ENCODE measurements around the gene CDK5. TPM values are rescaled to one million over a fixed set of nuclear protein-coding genes. Genes with fewer than 3 reads are reported as not detected.

CDK5 gene
- total RNA-seq, 1 donor from 2014 or later: 47.9 TPM

DNA sequence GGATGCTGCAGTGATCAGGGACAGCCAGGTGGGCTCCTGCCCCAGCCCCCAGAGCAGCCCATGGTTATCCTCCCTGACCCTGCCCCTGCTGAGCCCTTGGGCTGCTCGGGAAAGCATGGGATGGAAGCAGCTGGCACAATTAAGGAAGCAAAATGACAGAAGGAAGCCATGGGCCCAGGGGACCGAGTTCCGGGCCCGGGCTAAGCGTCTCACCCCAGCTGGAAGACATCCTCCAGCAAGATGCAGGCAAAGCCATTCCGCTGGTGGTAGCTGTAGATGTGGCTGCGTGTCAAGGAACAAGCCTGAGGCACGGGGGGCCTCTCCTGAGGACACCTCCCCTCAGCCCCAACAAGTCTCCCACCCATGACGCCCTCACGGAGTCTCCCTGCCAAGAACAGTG, 34.5 kb downstream of the CDK5 start:
- H3K36me3 Mint-ChIP-seq (ENCODE audit: low read depth, unreplicated experiment): no peaks in the 10 kb centered on the region
- H3K36me3 ChIP-seq (ENCODE audit: insufficient read depth, low read length): no peaks in the 10 kb centered on the region
- no peak for FAIRE-seq
- H2AFZ ChIP-seq (ENCODE audit: low read depth, low read length): no peak overlapping the region
- peaks cover 20% of the 10 kb centered on the region for H3K4me1 Mint-ChIP-seq (ENCODE audit: low read depth, unreplicated experiment)
- no peaks in the 10 kb centered on the region for H3K79me2 ChIP-seq (ENCODE audit: insufficient read depth, low read length)
- H3K4me2 ChIP-seq (ENCODE audit: low read length): no peak overlapping the region
- TF ChIP-seq, protein P1, sequence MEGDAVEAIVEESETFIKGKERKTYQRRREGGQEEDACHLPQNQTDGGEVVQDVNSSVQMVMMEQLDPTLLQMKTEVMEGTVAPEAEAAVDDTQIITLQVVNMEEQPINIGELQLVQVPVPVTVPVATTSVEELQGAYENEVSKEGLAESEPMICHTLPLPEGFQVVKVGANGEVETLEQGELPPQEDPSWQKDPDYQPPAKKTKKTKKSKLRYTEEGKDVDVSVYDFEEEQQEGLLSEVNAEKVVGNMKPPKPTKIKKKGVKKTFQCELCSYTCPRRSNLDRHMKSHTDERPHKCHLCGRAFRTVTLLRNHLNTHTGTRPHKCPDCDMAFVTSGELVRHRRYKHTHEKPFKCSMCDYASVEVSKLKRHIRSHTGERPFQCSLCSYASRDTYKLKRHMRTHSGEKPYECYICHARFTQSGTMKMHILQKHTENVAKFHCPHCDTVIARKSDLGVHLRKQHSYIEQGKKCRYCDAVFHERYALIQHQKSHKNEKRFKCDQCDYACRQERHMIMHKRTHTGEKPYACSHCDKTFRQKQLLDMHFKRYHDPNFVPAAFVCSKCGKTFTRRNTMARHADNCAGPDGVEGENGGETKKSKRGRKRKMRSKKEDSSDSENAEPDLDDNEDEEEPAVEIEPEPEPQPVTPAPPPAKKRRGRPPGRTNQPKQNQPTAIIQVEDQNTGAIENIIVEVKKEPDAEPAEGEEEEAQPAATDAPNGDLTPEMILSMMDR (IDR thresholded peaks at IDR 0.05; ENCODE audit: insufficient read depth, low read depth, low read length): no peak
- no peak for TF ChIP-seq EZH2 (IDR thresholded peaks at IDR 0.05; ENCODE audit: insufficient read depth, low read length)
- no peak overlapping the region for H3K4me3 Mint-ChIP-seq (ENCODE audit: unreplicated experiment)
- H3K4me1 ChIP-seq (ENCODE audit: insufficient read depth, low read length): peaks cover 9% of the 10 kb centered on the region
- no peaks in the 10 kb centered on the region for H3K9me3 ChIP-seq (ENCODE audit: insufficient read depth, low read depth, low read length)
- no peak overlapping the region for H3K27ac Mint-ChIP-seq (ENCODE audit: unreplicated experiment)
- no peaks in the 10 kb centered on the region for H3K9me3 Mint-ChIP-seq (ENCODE audit: unreplicated experiment)
- H3K27me3 Mint-ChIP-seq (ENCODE audit: low read depth, unreplicated experiment): peaks cover 20% of the 10 kb centered on the region
- no peak overlapping the region for H3K9ac ChIP-seq (ENCODE audit: low read length)
- H3K27me3 ChIP-seq (ENCODE audit: insufficient read depth, low read length): peaks cover 24% of the 10 kb centered on the region
- H3K4me3 ChIP-seq (ENCODE audit: insufficient read depth, low read depth, low read length): no peak overlapping the region
- no peak for DNase-seq (ENCODE audit: low read depth)
- H4K20me1 ChIP-seq (ENCODE audit: insufficient read depth, low read length): no peaks in the 10 kb centered on the region
- no peak overlapping the region for H3K27ac ChIP-seq (ENCODE audit: low read depth, low read length)

DNA sequence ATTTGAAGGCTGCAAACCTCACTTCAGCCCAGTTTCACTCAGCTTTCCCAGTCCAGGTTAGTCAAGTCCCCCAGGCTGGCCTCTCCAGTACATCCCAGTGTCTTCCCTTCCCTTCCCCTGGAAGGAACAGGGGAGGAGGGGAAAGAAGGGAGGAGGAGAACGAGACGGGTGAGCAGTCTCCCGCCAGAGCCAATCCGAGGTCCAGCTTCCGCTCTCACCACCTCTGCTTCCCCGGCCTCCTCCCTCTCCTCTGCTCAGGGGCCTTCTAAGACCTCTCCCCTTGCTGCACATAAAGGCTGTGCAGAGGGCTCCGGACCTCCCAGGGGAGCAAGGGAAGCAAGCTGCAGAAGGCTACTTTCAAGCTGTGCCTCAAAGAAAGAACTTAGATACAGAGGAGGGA, 37.5 kb downstream of the CDK5 start:
- no peaks in the 10 kb centered on the region for H3K36me3 ChIP-seq (ENCODE audit: insufficient read depth, low read length)
- peaks cover 42% of the 10 kb centered on the region for H3K27me3 Mint-ChIP-seq (ENCODE audit: low read depth, unreplicated experiment)

DNA sequence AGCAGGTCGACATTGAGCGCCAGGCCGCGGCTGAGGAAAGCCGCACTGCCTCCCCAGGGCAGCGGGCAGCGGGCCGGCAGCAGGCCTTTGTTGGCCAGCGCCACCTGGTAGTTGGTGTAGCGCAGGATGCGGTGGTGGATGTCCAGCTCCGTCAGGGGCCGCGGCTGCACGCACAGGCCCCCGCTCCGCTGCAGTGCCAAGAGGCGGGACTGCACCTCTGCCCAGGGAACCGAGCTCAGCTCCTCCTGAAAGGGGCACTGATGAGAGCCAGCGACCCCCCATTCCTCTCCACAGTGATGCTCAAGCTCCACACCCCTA, 38.6 kb downstream of the CDK5 start:
- Histone ChIP-seq H3K4me2 (ENCODE audit: low read length) (peak overlapping the region; percentile 76), H3K27me3 (ENCODE audit: insufficient read depth, low read length) (peaks cover 27% of the 10 kb centered on the region), H3K9me3 (ENCODE audit: insufficient read depth, low read depth, low read length) (no peaks in the 10 kb centered on the region), H4K20me1 (ENCODE audit: insufficient read depth, low read length) (no peaks in the 10 kb centered on the region), H3K9ac (ENCODE audit: low read length) (no peak overlapping the region), H2AFZ (ENCODE audit: low read depth, low read length) (peak overlapping the region; percentile 63), H3K4me1 (ENCODE audit: insufficient read depth, low read length) (peaks cover 15% of the 10 kb centered on the region), H3K4me3 (ENCODE audit: insufficient read depth, low read depth, low read length) (peak overlapping the region; percentile 17), H3K79me2 (ENCODE audit: insufficient read depth, low read length) (no peaks in the 10 kb centered on the region), H3K36me3 (ENCODE audit: insufficient read depth, low read length) (no peaks in the 10 kb centered on the region), H3K27ac (ENCODE audit: low read depth, low read length) (no peak overlapping the region)
- Mint-ChIP-seq H3K4me1 (ENCODE audit: low read depth, unreplicated experiment) (peaks cover 2% of the 10 kb centered on the region), H3K9me3 (ENCODE audit: unreplicated experiment) (peaks cover 2% of the 10 kb centered on the region), H3K27ac (ENCODE audit: unreplicated experiment) (no peak overlapping the region), H3K4me3 (ENCODE audit: unreplicated experiment) (no peak overlapping the region), H3K27me3 (ENCODE audit: low read depth, unreplicated experiment) (peaks cover 50% of the 10 kb centered on the region), H3K36me3 (ENCODE audit: low read depth, unreplicated experiment) (peaks cover 8% of the 10 kb centered on the region)
- DNase-seq (ENCODE audit: low read depth): no peak
- no peak for FAIRE-seq
- TF ChIP-seq, protein P1 (IDR thresholded peaks at IDR 0.05; ENCODE audit: insufficient read depth, low read depth, low read length): no peak
- TF ChIP-seq EZH2 (IDR thresholded peaks at IDR 0.05; ENCODE audit: insufficient read depth, low read length): no peak

More for the DNA sequence above, 37.5 kb downstream of the CDK5 start:
- Mint-ChIP-seq H3K27ac (ENCODE audit: unreplicated experiment) (no peak overlapping the region), H3K4me3 (ENCODE audit: unreplicated experiment) (no peak overlapping the region), H3K36me3 (ENCODE audit: low read depth, unreplicated experiment) (peaks cover 3% of the 10 kb centered on the region), H3K4me1 (ENCODE audit: low read depth, unreplicated experiment) (peaks cover 2% of the 10 kb centered on the region), H3K9me3 (ENCODE audit: unreplicated experiment) (peaks cover 2% of the 10 kb centered on the region)
- Histone ChIP-seq H4K20me1 (ENCODE audit: insufficient read depth, low read length) (no peaks in the 10 kb centered on the region), H2AFZ (ENCODE audit: low read depth, low read length) (no peak overlapping the region), H3K4me2 (ENCODE audit: low read length) (no peak overlapping the region), H3K4me1 (ENCODE audit: insufficient read depth, low read length) (peaks cover 13% of the 10 kb centered on the region), H3K4me3 (ENCODE audit: insufficient read depth, low read depth, low read length) (no peak overlapping the region), H3K27me3 (ENCODE audit: insufficient read depth, low read length) (peaks cover 29% of the 10 kb centered on the region), H3K79me2 (ENCODE audit: insufficient read depth, low read length) (no peaks in the 10 kb centered on the region), H3K9me3 (ENCODE audit: insufficient read depth, low read depth, low read length) (no peaks in the 10 kb centered on the region), H3K9ac (ENCODE audit: low read length) (no peak overlapping the region), H3K27ac (ENCODE audit: low read depth, low read length) (no peak overlapping the region)
- TF ChIP-seq, protein P1 (IDR thresholded peaks at IDR 0.05; ENCODE audit: insufficient read depth, low read depth, low read length): no peak
- no peak for TF ChIP-seq EZH2 (IDR thresholded peaks at IDR 0.05; ENCODE audit: insufficient read depth, low read length)
- DNase-seq (ENCODE audit: low read depth) (no peak), FAIRE-seq (no peak)
